Femur (tissue), 1 donor: ENCODE results near the gene FAM9C.
"Not testable (repeated sequence)": the region's sequence is repeated elsewhere in the genome, so short reads cannot be mapped to it uniquely, and the experiment has no call there.

Source experiments
- DNase-seq: peaks from one replicate; pipeline ENCODE4 v3.0.0-alpha.2; 2017

FAM9C gene

DNA sequence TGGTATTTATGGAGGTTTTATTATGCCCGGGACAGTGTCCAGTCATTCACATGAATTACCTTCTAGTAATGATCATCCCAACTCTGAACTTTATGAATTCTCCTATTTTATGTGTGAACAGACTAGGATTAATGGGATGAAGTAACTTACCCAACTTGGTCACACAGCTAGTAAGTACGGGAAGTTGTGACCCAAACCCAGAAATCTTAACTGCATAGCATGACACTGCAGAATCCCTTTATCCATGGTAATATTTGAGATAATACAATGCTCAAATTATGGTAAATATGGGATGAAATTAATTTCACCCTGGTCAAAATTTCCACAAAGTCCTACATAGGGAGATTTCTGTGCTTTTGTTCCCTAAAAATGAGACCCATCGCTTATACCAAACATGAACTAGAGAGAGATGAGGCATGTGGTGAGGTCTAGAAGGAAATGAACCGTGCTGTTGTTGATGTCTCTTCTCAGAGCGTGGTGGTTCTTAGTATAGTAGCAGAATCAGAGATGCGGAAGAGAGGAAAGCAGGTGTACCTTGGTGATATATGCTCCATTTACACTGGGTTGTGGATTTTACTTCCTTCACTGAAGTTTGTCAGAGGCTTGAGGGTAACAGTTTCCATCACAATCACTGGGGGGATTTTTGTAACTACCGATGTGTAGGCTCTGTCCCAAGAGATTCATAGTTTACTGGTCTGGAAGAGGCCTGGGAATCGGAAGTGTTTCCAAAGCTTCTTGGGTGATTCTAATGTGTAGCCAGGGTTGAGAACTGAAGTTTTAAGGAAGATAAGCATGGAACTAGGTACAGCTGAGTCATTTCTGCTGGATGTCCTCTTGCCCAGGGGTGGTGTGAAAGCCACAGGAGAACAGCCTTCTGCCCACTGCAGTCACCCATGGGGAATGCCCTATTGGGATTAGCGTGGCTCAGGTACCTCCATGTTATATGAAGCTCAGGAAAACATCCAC lies 30.2 kb upstream of the FAM9C start:
- no peak for DNase-seq

- no peak for DNase-seq
Measured at GRCh38 chrX:13069771-13070416, 25.5 kb upstream of the FAM9C start.

- no peak for DNase-seq
Measured at GRCh38 chrX:13068651-13069050, 24.2 kb upstream of the FAM9C start.

DNA sequence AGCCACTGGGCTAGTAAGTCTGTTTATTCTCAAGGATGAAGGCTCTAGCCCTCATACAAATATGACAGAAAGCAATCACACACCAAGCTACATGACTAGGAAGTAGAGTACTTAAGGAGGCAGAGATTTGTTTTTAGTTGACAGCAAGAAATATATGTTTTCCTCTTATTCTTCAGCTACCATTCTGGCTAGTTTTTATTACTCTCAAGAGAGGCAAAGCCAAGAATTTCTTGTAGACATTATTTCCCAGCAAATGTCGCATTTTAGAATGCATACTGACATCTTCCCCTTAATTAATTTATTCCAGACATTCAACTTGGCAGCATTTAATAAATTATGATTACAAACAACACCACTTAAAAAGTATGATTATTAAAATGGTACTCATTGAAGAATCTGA lies 23.4 kb upstream of the FAM9C start:
- DNase-seq: no peak

DNA sequence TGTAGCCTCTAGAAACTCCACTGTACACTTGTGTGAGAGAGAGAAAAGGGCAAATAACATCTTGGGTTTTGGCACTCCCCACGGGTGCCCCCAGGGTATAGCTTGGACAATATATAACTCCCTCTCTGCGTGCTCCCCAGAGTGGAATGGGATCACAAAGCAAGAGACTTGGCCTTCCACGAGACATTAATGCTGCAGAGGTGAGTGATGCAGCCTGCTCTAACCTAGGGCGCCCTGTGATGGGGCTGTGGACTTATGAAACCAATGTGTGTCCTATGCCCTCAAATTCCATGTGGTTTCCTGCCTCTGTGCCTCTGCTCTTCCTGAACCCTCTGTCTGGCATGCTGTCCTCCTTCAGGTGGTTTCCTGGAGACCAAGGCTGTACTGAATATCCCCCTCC lies 22.0 kb upstream of the FAM9C start:
- DNase-seq: no peak

- DNase-seq: no peak
Measured at GRCh38 chrX:13064599-13065143, 20.3 kb upstream of the FAM9C start.

GRCh38 chrX:13063124-13063523 lies 18.7 kb upstream of the FAM9C start:
- DNase-seq: not testable (repeated sequence)

GRCh38 chrX:13062331-13062730 lies 17.9 kb upstream of the FAM9C start:
- not testable (repeated sequence) for DNase-seq

DNA sequence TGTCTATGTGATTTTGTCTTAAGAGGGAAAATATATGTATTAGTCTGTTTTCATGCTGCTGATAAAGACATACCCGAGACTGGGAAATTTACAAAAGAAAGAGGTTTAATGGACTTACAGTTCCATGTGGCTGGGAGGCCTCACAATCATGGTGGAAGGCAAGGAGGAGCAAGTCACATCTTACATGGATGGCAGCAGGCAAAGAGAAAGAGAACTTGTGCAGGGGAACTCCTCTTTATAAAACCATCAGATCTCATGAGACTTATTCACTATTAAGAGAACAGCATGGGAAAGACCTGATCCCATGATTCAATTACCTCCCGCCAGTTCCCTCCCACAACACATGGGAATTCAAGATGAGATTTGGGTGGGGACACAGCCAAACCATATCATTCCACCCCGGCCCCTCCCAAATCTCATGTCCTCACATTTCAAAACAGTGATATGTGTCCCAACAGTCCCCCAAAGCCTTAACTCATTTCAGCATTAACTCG lies 16.8 kb upstream of the FAM9C start:
- DNase-seq: not testable (repeated sequence)

- DNase-seq: no peak
Measured at GRCh38 chrX:13059637-13060499, 15.4 kb upstream of the FAM9C start.

- no peak for DNase-seq
Measured at GRCh38 chrX:13055486-13055885, 11.1 kb upstream of the FAM9C start.

GRCh38 chrX:13053171-13053570 lies 8.8 kb upstream of the FAM9C start:
- DNase-seq: no peak

DNA sequence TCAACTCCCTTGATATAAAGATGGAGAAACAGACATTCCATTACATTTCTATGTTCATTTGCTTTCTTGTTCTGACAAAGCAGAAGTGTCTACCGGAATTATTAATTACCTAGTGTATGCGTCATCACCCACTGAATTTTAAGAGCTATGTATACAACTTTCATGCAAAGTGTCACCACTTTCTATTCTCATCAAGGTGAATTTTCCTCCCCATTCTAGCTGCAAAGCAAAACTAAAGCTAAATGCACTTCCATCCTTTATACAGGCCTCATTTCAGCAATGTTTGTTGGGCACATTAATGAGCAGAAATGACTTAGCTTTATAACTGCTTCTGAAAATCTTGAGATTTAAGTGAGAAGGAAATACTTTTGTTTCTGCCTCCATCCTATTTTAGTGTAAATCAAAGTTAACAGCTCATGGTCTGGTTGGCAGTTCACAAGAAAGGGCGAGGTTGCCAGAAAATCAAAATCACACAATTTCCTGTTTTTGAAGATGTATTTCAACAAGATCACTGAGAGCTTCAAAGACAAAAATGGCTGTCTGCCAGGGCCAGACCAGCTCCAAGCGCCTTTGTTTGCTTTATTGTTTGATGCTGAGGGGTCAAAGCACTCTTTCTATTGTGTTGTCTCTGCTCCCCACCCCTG lies 7.2 kb upstream of the FAM9C start:
- DNase-seq: no peak

DNA sequence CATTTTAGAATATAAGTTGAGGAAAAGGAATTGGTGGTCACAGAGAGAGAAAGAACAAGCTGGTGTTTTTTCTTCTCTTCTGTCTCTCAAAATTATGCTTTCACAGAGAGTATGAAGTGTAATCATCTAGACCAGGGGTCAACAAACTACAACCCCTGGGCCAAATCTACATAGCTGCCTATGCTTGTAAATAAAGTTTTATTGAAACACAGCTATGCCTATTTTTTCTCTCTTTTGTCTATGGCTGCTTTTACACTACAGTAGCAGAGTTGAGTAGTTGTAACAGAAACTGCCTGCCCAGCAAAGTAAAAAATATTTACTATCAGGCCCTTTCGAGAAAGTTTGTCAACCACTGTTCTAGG lies 6.7 kb upstream of the FAM9C start:
- no peak for DNase-seq

DNA sequence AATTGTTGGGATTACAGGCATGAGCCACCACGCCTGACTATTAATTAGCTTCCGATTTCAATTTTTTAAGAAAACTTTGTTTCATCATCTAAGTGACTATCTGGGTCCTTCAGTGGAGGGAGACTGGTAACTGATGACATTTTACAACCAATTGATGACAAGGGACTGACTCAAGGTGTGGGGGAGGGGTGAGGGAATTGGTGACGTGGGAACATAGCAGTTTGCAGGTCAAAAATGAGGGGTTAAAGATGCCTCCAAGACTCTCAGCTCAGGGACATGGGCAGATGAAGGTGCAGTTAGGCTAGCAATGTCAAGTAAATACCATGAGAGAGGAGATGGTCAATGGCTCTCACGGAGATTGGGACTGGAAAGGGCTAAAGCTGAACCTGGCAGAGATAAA lies 5.7 kb upstream of the FAM9C start:
- DNase-seq: no peak

- no peak for DNase-seq
Measured at GRCh38 chrX:13048280-13048679, 3.9 kb upstream of the FAM9C start.

DNA sequence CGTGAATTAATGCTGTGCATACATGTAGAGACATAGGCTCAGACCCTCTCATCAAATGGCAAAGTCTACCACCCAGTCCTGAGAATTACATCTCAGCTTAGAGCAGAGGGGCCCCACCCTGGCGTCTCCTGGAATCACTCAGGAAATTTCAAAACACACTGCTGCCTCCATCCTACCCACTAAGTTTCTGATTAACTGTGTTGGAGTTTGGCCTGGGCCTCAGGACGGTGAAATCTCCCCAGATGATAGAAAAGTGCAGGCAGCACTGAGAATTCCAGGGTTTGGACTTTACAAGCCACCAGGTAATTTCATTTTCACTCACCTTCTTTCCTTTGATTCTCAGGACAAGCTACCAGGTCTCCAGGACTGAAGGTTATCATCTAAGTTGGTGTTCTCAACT lies 3.3 kb upstream of the FAM9C start:
- no peak for DNase-seq

DNA sequence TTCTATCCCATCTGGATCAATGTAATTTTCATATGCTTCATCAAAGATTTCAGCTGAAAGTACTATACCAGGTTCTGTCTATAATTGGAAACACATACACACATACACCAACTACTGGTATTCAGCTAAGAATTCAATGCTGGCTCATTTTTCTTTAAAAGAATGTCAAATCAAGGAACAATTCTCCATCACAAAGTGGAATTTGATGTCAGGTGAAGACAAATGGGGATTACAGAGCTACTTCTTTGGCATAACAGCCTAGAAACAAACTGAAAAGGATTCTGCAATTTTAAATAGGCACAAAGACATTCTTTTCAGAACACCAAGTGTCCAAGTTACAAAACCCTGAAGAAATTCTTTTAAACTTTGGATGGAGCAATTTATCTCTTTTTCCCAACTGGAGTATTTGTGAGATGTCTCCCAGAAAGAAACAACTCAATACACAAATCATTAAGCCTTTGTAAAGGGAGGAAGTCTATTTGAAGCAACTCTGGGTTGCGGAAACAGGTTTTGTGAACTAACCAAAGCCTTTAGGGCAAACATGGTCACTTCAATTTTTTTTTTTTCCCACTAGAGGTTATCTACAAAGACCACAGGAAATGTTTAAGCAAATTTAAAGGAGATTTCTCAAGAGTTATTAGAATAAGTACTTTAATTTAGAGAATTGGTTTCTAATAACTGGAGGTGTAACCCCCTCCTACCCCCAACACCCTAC lies 1.9 kb upstream of the FAM9C start:
- DNase-seq: no peak

- no peak for DNase-seq
Measured at GRCh38 chrX:13043938-13044337, 482 bp downstream of the FAM9C start.

DNA sequence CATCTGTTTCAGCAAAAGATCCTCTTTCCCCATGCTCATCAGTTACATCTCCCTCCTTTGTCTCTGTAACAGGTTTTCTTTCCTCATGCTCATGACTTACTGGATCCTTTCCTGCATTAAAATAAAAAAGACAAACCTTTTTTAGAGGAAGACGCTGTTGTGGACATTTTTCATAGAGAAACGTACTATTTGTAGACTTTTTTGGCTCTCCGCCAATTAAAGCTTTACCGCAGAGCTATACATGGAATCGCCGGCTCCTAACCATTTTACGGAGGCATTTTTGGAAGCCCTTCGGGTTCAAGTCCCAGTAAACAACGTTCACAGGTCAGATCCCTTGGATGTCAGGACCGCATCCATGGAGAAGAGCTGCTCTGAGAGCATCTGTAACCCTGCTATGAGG lies 1.3 kb downstream of the FAM9C start:
- no peak for DNase-seq

- no peak for DNase-seq
Measured at GRCh38 chrX:13036896-13037295, 7.5 kb downstream of the FAM9C start.

DNA sequence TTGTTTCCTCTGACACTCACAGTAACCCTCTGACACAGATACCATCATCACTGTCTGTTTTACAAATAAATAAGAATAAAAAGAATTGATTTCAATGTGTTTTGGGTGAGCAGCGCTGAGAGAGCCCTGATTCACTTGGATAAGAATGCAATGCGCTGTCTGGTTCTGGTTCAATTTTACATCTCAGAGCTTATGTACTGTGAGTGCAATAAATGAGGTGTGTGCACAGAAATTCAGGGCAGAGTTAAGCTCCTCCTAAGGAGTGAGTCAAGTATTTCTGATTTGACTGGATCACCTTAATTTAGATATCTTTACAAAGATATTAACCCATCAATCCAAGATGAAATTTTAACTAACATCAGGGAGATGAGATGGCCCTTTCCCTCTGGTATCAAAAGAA lies 11.2 kb downstream of the FAM9C start:
- DNase-seq: no peak
